ENCODE measurements around the gene NEXMIF.
"Not testable (repeated sequence)": the region's sequence is repeated elsewhere in the genome, so short reads cannot be mapped to it uniquely, and the experiment has no call there.

The NEXMIF gene

DNA sequence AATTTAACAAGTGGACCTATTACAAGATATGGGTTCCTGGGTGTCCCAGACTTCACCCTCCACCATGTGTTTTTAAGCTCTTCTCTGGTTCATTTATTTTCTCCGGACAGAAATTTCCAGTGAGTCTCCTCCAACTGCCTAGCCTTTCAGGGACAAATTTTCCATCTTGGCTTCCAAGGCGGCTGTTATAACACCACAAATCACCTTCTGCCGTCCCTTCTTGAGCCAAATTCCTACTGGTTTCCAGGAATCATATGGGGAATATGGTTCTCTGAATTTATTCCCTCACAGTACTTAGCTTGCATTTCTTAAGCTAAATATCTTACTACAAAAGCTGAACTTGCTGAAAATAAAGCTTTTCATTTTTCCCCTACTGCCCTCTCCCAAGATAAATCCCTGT is 18.8 kb downstream of the NEXMIF start:
- no peaks in the 10 kb centered on the region for H3K27me3 ChIP-seq (ENCODE audit: control insufficient read depth, insufficient read depth, low read length)
- no peak overlapping the region for H3K9ac ChIP-seq
- H2AFZ ChIP-seq, result no peak overlapping the region
- H3K4me3 ChIP-seq (ENCODE audit: low read depth, low read length), result no peak overlapping the region
- H3K27ac ChIP-seq, result no peak overlapping the region
- no peaks in the 10 kb centered on the region for H3K9me3 ChIP-seq (ENCODE audit: control insufficient read depth, low read length)
- H3K4me1 ChIP-seq, result no peaks in the 10 kb centered on the region
- no peak overlapping the region for H3K4me2 ChIP-seq (ENCODE audit: low read length)
- H3K36me3 ChIP-seq (ENCODE audit: control insufficient read depth, insufficient read depth, low read length), result no peaks in the 10 kb centered on the region
- TF ChIP-seq, protein P1, sequence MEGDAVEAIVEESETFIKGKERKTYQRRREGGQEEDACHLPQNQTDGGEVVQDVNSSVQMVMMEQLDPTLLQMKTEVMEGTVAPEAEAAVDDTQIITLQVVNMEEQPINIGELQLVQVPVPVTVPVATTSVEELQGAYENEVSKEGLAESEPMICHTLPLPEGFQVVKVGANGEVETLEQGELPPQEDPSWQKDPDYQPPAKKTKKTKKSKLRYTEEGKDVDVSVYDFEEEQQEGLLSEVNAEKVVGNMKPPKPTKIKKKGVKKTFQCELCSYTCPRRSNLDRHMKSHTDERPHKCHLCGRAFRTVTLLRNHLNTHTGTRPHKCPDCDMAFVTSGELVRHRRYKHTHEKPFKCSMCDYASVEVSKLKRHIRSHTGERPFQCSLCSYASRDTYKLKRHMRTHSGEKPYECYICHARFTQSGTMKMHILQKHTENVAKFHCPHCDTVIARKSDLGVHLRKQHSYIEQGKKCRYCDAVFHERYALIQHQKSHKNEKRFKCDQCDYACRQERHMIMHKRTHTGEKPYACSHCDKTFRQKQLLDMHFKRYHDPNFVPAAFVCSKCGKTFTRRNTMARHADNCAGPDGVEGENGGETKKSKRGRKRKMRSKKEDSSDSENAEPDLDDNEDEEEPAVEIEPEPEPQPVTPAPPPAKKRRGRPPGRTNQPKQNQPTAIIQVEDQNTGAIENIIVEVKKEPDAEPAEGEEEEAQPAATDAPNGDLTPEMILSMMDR (IDR thresholded peaks at IDR 0.05), result no peak
- H3K79me2 ChIP-seq, result no peaks in the 10 kb centered on the region

DNA sequence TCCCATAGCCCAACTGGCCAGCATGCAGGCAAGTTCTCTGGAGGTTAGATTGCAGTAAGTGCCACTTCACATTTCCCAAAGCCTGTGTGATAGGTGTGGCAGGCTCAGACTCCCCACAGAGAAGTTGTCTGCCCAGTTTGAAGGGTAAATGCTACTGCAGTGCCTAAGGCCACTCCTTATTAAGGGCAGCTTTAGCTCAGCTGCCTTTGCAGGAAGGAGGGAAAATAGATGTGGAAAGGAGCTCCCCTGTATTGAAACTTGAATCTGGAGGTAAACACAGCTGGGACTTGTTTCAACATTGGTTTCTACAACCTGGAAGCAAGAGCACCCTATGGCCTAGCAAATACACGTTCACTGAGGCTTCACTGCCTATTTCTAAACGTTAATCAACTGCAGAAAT is 22.4 kb downstream of the NEXMIF start:
- H3K36me3 ChIP-seq (ENCODE audit: control insufficient read depth, insufficient read depth, low read length), result no peaks in the 10 kb centered on the region
- no peak overlapping the region for H2AFZ ChIP-seq
- TF ChIP-seq, protein P1 (IDR thresholded peaks at IDR 0.05), result no peak
- no peak overlapping the region for H3K4me3 ChIP-seq (ENCODE audit: low read depth, low read length)
- H3K27ac ChIP-seq, result no peak overlapping the region
- H3K79me2 ChIP-seq, result no peaks in the 10 kb centered on the region
- H3K9me3 ChIP-seq (ENCODE audit: control insufficient read depth, low read length), result no peaks in the 10 kb centered on the region
- no peak overlapping the region for H3K4me2 ChIP-seq (ENCODE audit: low read length)
- no peaks in the 10 kb centered on the region for H3K27me3 ChIP-seq (ENCODE audit: control insufficient read depth, insufficient read depth, low read length)
- no peak overlapping the region for H3K9ac ChIP-seq
- H3K4me1 ChIP-seq, result no peaks in the 10 kb centered on the region

DNA sequence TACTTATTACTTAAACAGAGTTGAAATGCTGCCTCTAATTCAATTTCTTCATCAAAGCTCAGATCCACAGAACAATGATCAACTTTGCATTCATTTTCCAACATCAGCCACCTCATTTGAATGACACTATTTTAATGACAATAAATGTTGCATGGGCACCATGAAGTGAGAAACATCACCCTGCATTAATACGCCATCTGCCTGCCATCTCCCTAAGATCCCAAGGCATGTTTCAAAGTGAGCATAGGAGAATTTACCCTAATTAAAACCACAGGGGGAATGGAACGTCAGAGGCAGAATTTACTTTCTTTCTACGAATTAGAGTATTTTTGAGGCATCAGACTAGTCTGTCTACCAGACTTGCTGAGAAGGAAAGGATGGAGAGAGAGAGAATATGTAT is 32.7 kb downstream of the NEXMIF start:
- Histone ChIP-seq H3K9me3 (ENCODE audit: control insufficient read depth, low read length) (no peaks in the 10 kb centered on the region), H3K36me3 (ENCODE audit: control insufficient read depth, insufficient read depth, low read length) (no peaks in the 10 kb centered on the region), H3K4me3 (ENCODE audit: low read depth, low read length) (no peak overlapping the region), H3K79me2 (no peaks in the 10 kb centered on the region), H3K27me3 (ENCODE audit: control insufficient read depth, insufficient read depth, low read length) (no peaks in the 10 kb centered on the region), H3K9ac (no peak overlapping the region), H3K27ac (no peak overlapping the region), H3K4me1 (no peaks in the 10 kb centered on the region), H2AFZ (no peak overlapping the region), H3K4me2 (ENCODE audit: low read length) (no peak overlapping the region)
- TF ChIP-seq, protein P1 (IDR thresholded peaks at IDR 0.05), result no peak

DNA sequence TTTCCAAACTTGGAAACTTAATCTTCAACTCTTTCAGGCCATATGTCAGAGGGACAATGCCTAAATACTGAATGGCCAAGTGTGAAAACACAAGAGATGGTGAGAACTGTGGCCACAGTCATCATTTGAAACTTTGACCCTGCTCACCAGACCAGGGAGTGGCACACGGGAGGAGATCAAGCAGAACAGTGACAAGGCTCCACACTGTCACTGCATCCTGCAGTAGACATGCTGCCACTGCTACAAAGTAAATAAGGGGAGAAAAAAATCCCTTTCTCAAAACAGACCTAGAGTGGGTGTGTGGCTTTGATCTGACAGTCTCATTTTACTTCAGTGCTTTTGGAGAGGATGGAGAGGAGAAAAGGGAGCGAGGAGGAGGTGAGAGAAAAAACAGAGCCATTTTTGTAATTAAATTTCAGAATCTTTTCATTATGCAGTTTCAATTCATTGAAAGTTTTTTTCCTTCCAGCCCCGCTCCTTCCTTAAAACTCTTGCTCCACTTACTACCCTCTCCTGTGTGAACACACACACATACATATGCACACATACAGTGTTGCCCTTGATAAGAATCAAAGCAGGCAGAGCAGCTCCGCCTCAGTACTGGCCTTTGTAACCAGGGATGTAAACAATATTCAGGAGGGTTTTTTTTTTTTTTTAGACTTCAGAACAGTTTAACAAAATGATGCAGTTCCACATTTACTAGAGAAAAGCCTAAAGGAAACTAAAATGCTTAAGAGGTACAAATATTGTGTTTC is 34.4 kb downstream of the NEXMIF start:
- H3K79me2 ChIP-seq, result no peaks in the 10 kb centered on the region
- no peak overlapping the region for H3K4me2 ChIP-seq (ENCODE audit: low read length)
- no peak overlapping the region for H3K9ac ChIP-seq
- no peaks in the 10 kb centered on the region for H3K36me3 ChIP-seq (ENCODE audit: control insufficient read depth, insufficient read depth, low read length)
- no peaks in the 10 kb centered on the region for H3K4me1 ChIP-seq
- H3K27ac ChIP-seq, result no peak overlapping the region
- no peak overlapping the region for H2AFZ ChIP-seq
- H3K9me3 ChIP-seq (ENCODE audit: control insufficient read depth, low read length), result no peaks in the 10 kb centered on the region
- H3K27me3 ChIP-seq (ENCODE audit: control insufficient read depth, insufficient read depth, low read length), result no peaks in the 10 kb centered on the region
- no peak overlapping the region for H3K4me3 ChIP-seq (ENCODE audit: low read depth, low read length)
- TF ChIP-seq, protein P1 (IDR thresholded peaks at IDR 0.05), result no peak

DNA sequence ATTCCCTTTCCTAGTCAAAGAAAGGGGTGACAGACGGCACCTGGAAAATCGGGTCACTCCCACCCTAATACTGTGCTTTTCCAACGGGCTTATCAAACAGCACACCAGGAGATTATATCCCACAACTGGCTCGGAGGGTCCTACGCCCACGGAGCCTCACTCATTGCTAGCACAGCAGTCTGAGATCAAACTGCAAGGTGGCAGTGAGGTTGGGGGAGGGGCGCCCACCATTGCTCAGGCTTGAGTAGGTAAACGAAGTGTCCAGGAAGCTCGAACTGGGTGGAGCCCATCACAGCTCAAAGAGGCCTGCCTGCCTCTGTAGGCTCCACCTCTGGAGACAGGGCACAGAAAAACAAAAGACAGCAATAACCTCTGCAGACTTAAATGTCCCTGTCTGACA is 42.9 kb downstream of the NEXMIF start:
- H3K9ac ChIP-seq; H3K27me3 ChIP-seq (ENCODE audit: control insufficient read depth, insufficient read depth, low read length); H3K4me2 ChIP-seq (ENCODE audit: low read length); H3K27ac ChIP-seq; H3K79me2 ChIP-seq; H2AFZ ChIP-seq; H3K9me3 ChIP-seq (ENCODE audit: control insufficient read depth, low read length); H3K36me3 ChIP-seq (ENCODE audit: control insufficient read depth, insufficient read depth, low read length); H3K4me1 ChIP-seq; H3K4me3 ChIP-seq (ENCODE audit: low read depth, low read length): not testable (repeated sequence)
